HEK293 (cell line): ENCODE data around the gene KCNE1.
"Not testable (repeated sequence)": the region's sequence is repeated elsewhere in the genome, so short reads cannot be mapped to it uniquely, and the experiment has no call there.

ENCODE experiments used
- CTCF ChIA-PET: fragments of 350-600 bp; formaldehyde crosslinking; extraction: SDS; loops from one replicate; lab custom pipeline; 2021; ENCODE audit warnings: antibody characterized with exemption; lab: Yijun Ruan, JAX
- POLR2A ChIA-PET: fragments of 300-600 bp; formaldehyde crosslinking; extraction: SDS; loops from one replicate; lab custom pipeline; 2020; ENCODE audit warnings: antibody characterized with exemption, inconsistent platforms; lab: Yijun Ruan, JAX
- H3K27ac ChIP-seq: fragments of 200-500 bp; sonication (Bioruptor generic); 2 replicates; pipeline ENCODE4 v1.5.1; 2014; ENCODE audit warnings: low read depth, low read length, control low read depth, inconsistent platforms; ENCODE audit errors: extremely low read depth
- H3K36me3 ChIP-seq, 2 experiments: fragments of 200-500 bp in 1 of 2; sonication (Bioruptor generic) in 1 of 2; 1 replicate in 1 of 2; 2 replicates in 1 of 2; pipeline ENCODE4 v1.5.1; 2014 to 2017; ENCODE audit warnings: inconsistent platforms in 2 of 2, low read length in 2 of 2; ENCODE audit not compliant: control insufficient read depth in 2 of 2, insufficient read depth in 1 of 2
- H3K4me1 ChIP-seq: fragments of 200-500 bp; sonication (Bioruptor generic); 2 replicates; pipeline ENCODE4 v1.5.1; 2014; ENCODE audit warnings: mild to moderate bottlenecking, low read length, inconsistent platforms; ENCODE audit not compliant: control insufficient read depth, insufficient read depth
- H3K4me3 ChIP-seq: 2 replicates; pipeline ENCODE4 v1.5.1; 2011; ENCODE audit warnings: low read depth, mild to moderate bottlenecking, control low read depth, low read length, moderate library complexity
- H3K9me3 ChIP-seq: fragments of 200-500 bp; sonication (Bioruptor generic); 2 replicates; pipeline ENCODE4 v1.5.1; 2014; ENCODE audit warnings: low read depth, low read length, inconsistent platforms; ENCODE audit not compliant: control insufficient read depth, insufficient read depth

KCNE1 gene

DNA sequence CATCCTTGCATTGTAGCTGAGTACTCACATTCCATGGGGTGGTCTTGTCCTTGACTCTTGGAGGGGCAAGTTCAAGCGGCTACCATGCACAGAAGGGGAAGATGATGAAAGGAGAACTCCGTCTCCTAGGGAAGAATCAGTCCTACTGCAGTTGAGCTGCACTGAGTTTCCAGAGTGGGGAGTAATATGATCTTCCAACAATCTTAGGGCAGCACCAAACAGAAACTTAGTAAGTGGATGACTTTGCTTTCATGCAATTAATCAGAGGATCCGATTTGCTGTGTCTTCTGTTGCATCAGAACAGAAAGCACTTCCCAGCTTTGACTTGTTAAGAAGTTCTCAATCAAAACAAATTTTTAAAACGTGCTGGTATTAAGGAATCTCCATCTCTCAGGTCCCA is 88.2 kb downstream of the KCNE1 start, which contains the start of gene SMIM34:
TSS of gene SMIM34 (minus strand) at position 147 of the 400 bp plus-strand sequence. CDS start at position 35, 112 bp downstream.
- H3K4me3 ChIP-seq, CTCF ChIA-PET, H3K4me1 ChIP-seq, H3K27ac ChIP-seq, H3K36me3 ChIP-seq, H3K9me3 ChIP-seq, POLR2A ChIA-PET: not testable (repeated sequence)

DNA sequence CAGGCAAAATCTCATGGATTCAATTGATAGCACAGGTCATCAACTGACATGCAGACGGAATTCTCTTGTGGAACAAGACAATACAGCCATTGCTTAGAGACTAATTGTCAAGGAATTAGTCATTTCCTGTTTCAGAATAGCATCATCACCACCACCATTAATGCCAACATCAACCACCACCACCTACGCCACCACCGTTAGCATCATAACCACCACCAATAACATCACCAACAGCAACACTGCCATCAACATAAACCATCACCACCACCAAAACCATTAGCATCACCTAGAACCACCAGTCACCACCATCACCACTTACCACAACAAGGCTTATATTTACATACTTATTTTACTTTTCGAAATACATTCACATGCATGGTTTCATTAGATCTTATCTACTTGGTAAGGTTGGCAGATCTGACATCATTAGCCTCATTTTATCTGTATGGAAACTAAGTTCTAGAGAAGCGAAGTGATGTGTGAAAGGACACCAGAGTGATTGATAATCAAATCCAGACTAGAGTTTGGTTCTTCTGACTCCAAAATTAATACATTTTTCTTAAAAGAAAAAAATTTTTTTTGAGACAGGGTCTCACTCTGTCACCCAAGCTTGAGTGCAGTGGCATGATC is 94.4 kb downstream of the KCNE1 start:
- H3K36me3 ChIP-seq, H3K9me3 ChIP-seq, POLR2A ChIA-PET, CTCF ChIA-PET, H3K4me3 ChIP-seq, H3K27ac ChIP-seq, H3K4me1 ChIP-seq: not testable (repeated sequence)

DNA sequence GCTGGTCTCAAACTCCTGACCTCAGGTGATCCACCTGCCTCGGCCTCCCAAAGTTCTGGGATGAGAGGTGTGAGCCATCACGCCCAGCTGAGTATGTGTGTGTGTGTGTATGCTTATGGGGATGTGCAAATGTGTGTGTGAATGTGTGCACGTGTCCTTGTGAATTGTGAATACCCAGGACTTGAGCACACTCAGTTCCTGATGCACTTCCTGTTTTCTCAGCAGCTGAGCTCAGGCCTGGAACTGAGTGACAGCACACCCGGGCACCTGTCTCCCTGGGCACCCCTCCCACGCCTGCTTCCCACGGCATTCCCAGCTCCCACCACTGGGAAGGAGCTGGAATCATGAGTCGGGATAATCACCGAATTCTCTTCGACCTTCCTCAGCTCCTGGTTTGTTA is 104.7 kb downstream of the KCNE1 start:
- H3K4me3 ChIP-seq, POLR2A ChIA-PET, H3K27ac ChIP-seq, H3K36me3 ChIP-seq, H3K4me1 ChIP-seq, H3K9me3 ChIP-seq, CTCF ChIA-PET: not testable (repeated sequence)

GRCh38 chr21:34406676-34407075 is 105.3 kb downstream of the KCNE1 start:
- H3K36me3 ChIP-seq, POLR2A ChIA-PET, H3K9me3 ChIP-seq, H3K4me3 ChIP-seq, CTCF ChIA-PET, H3K27ac ChIP-seq, H3K4me1 ChIP-seq: not testable (repeated sequence)

GRCh38 chr21:34406102-34406501 is 105.9 kb downstream of the KCNE1 start:
- CTCF ChIA-PET, H3K4me1 ChIP-seq, H3K9me3 ChIP-seq, H3K36me3 ChIP-seq, H3K4me3 ChIP-seq, POLR2A ChIA-PET, H3K27ac ChIP-seq: not testable (repeated sequence)

DNA sequence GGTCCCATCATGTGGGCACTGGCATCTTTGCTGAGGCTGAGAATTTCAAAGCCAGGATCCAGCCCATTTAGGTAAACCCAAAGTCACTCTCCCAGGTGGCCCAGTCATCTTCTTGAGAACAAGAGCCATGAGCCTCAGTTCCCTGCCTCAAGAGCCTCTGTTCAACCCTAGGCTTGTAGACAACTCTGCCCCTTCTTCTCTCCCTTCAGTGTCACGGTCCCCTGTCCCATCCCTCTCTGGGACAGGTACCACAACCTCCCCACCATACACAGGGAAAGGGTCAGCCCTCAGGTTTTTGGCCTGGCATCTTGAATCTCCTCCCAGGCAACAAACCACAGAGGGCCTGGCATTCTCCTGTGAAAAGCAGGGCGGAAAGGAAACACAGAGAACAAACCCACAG is 106.3 kb downstream of the KCNE1 start:
- H3K9me3 ChIP-seq, H3K4me3 ChIP-seq, CTCF ChIA-PET, H3K27ac ChIP-seq, H3K36me3 ChIP-seq, H3K4me1 ChIP-seq, POLR2A ChIA-PET: not testable (repeated sequence)

GRCh38 chr21:34404742-34405141 is 107.3 kb downstream of the KCNE1 start:
- H3K27ac ChIP-seq, H3K9me3 ChIP-seq, H3K4me1 ChIP-seq, H3K4me3 ChIP-seq, CTCF ChIA-PET, POLR2A ChIA-PET, H3K36me3 ChIP-seq: not testable (repeated sequence)

DNA sequence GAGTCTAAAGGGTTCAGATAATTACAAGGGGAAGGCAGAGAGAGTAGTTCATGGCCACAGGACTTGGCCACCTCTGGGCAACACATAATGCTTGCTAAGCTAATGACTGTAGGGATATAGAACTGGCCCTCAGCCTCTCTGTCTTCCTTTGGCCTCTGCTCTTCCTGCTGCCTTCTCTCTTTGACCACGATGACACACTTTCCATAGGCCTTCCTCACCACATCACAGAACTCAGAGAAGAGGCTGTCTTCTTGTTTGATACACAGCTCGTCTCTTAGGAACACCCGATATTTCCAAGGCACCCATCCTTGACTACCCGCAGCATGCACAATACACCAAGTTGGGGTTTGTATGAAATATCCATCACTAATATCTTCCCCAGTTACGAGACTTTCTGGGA is 111.5 kb downstream of the KCNE1 start:
- POLR2A ChIA-PET, H3K4me3 ChIP-seq, H3K27ac ChIP-seq, H3K9me3 ChIP-seq, CTCF ChIA-PET, H3K4me1 ChIP-seq, H3K36me3 ChIP-seq: not testable (repeated sequence)
